ENCODE data around the gene HORMAD1.
"Not testable (repeated sequence)": the region's sequence is repeated elsewhere in the genome, so short reads cannot be mapped to it uniquely, and the experiment has no call there.

HORMAD1 gene, protein sequence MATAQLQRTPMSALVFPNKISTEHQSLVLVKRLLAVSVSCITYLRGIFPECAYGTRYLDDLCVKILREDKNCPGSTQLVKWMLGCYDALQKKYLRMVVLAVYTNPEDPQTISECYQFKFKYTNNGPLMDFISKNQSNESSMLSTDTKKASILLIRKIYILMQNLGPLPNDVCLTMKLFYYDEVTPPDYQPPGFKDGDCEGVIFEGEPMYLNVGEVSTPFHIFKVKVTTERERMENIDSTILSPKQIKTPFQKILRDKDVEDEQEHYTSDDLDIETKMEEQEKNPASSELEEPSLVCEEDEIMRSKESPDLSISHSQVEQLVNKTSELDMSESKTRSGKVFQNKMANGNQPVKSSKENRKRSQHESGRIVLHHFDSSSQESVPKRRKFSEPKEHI

DNA sequence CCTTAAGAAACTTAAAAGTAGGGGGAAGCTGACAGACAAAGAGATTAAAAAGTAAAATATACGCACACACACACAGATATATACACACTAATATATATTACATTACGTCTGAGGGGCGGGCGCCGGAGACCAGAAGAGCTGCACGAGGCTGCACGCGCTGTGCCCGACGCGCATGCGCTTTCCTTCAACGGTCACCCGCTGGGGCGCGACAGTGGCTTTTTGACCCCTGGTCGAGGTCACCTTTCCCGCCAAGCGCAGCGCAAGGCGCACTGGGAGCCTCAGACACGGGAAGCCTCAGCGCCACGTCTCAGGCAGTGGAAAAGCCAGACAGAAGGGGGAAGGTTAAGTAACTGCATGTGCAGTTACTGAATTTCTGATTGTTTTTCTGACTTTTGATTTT lies at the start of gene HORMAD1:
HORMAD1 (minus strand) TSS at position 193 of the 400 bp plus-strand sequence. CDS start 1,390 bp downstream, outside the sequence.
- no peak within 1 kb of the TSS for H3K4me3 Mint-ChIP-seq
- H3K9me3 Mint-ChIP-seq = no peaks in the 10 kb centered on the region
- ATAC-seq (no peak), DNase-seq (ENCODE audit: low spot score in 2 of 2) (no peak)
- H3K36me3 Mint-ChIP-seq = no peaks in the 10 kb centered on the region
- H3K4me1 Mint-ChIP-seq = no peaks in the 10 kb centered on the region
- no peak within 1 kb of the TSS for H3K27ac Mint-ChIP-seq

DNA sequence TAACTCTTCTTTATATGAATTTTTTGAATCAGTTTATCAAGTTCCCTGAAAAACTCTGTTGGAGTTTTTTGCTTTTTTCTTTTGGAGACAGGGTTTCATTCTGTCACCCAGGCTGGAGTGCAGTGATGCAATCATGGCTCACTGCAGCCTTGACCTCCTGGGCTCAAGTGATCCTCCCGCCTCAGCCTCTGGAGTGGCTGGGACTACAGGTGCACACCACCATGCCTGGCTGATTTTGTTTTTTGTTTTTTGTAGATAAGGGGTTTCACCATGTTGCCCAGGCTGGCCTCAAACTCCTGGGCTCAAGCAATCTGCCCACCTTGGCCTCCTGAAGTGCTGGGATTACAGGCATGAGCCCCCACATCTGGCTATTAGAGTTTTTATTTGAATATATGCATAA lies 47.0 kb upstream of the HORMAD1 start:
- H3K4me3 Mint-ChIP-seq; DNase-seq (ENCODE audit: low spot score in 2 of 2); H3K9me3 Mint-ChIP-seq; H3K36me3 Mint-ChIP-seq; ATAC-seq: not testable (repeated sequence)
- peak overlapping the region; percentile 43 for H3K27ac Mint-ChIP-seq
- H3K4me1 Mint-ChIP-seq = peaks cover 47% of the 10 kb centered on the region

DNA sequence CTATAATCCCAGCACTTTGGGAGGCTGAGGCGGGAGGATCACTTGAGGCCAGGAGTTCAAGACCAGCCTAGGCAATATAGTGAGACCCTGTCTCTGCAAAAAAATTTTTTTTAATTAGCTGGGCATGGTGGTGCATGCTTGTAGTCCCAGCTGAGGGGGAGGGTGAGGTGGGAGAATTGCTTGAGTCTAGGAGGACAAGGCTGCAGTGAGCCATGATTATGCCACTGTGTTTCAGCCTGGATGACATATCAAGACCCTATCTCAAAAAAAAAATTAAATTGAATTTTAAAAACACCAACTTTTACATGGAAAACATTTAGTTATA lies 45.2 kb upstream of the HORMAD1 start:
- H3K27ac Mint-ChIP-seq = peak overlapping the region; percentile 95
- H3K4me3 Mint-ChIP-seq = peak overlapping the region; percentile 83
- peaks cover 50% of the 10 kb centered on the region for H3K4me1 Mint-ChIP-seq
- not testable (repeated sequence) for DNase-seq (ENCODE audit: low spot score in 2 of 2); H3K36me3 Mint-ChIP-seq; H3K9me3 Mint-ChIP-seq
- peak; percentile 23 for ATAC-seq

DNA sequence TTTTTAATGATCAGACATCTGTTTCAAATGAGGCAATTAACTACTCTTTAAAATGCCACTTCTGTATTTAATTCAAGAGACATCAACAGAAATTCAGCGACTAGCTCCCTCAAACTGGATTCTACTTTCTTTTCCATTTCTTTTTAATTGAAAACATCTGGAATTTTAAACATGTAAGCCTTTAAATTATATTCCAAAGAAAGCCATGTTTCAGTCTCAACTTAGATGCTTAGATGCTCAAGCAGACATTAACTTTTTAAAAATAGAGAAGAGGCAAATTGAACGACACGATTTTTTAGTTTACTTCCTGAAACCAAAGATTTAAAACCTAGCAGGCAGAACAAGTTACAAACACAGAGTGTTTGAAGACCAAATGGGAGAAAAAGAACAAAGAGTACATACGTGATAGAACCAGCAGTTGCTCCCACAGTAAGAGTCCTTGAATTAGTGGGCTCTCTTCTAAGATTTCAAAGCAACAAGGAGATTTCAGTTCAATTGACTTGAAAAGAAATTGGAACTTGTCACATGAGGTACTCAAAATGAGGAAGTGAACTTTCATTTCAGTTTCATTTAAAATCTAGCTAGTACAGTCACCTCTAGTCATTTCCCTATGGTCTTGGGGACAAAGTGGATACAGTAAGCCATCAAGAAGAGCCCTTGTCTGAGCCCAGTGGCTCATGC lies 44.7 kb upstream of the HORMAD1 start, which contains the start of gene CTSS:
CTSS (minus strand) TSS at position 483 of the 681 bp plus-strand sequence. CDS start 1,015 bp downstream, outside the sequence.
- Mint-ChIP-seq H3K36me3 (peaks cover 11% of the 10 kb centered on the region), H3K4me3 (peak within 1 kb of the TSS; percentile 83), H3K9me3 (no peaks in the 10 kb centered on the region), H3K27ac (peak within 1 kb of the TSS; percentile 95), H3K4me1 (peaks cover 48% of the 10 kb centered on the region)
- DNase-seq (ENCODE audit: low spot score in 2 of 2) (no peak), ATAC-seq (peak; percentile 96)

DNA sequence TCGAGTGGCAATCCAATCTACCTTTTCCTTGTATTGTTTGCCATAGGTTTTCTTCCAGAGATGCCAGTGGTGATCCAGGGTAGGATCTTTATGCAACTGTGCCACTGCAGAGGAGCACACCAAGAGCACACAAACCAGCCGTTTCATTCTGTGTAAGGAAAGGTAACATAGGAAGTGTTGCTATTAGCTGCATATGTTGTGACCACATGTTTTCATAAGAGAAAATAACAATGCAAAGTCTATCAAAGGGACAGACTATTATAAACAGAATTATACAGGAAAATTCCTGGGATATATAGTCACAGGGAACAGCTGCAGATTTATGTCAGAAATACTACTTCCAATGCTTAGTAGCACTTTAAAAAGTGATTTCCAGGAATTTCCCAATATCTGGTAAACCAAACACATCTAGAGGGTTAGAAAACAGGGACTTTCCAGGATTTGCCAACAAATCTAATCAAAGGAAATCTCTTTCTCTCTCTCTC lies 44.0 kb upstream of the HORMAD1 start:
- Mint-ChIP-seq H3K4me3 (peak overlapping the region; percentile 83), H3K9me3 (no peaks in the 10 kb centered on the region), H3K36me3 (peaks cover 19% of the 10 kb centered on the region), H3K27ac (peak overlapping the region; percentile 95), H3K4me1 (peaks cover 53% of the 10 kb centered on the region)
- ATAC-seq (peak; percentile 61), DNase-seq (ENCODE audit: low spot score in 2 of 2) (no peak)

DNA sequence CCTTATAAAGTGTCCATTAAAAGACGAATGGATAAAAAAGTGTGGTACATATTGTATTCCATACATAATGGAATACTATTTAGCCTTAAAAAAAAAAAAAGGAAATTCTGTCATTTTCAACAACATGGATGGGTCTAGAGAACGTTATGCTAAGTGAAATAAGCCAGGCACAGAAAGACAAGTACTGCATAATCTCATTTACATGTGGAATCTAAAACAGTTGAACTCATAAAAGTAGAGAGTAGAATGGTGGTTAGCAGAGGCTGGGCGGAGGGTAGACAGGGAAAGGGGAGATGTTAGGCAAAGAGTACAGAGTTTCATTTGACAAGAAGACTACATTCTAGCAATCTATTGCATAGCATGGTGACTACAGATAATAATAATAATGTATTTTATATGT lies 42.3 kb upstream of the HORMAD1 start:
- Mint-ChIP-seq H3K9me3 (no peaks in the 10 kb centered on the region), H3K4me3 (no peak overlapping the region), H3K27ac (no peak overlapping the region), H3K4me1 (peaks cover 53% of the 10 kb centered on the region), H3K36me3 (peaks cover 35% of the 10 kb centered on the region)
- ATAC-seq (no peak), DNase-seq (ENCODE audit: low spot score in 2 of 2) (no peak)

DNA sequence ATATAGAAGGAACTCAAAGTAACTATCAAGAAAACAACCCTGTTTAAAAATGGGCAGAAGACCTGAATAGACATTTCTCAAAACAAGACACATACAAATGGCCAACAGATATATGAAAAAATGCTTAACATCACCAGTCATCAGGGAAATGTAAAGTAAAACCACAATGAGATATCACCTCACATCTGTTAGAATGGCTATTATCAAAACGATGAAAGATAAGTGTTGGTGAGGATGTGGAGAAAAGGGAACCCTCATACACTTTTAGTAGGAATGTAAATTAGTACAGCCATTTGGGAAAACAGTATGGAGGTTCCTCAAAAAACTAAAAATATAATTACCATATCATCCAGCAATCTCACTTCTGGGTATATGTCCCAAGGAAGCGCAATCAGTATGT lies 41.9 kb upstream of the HORMAD1 start:
- H3K4me3 Mint-ChIP-seq = no peak overlapping the region
- H3K27ac Mint-ChIP-seq = no peak overlapping the region
- H3K9me3 Mint-ChIP-seq = no peaks in the 10 kb centered on the region
- no peak for ATAC-seq
- peaks cover 53% of the 10 kb centered on the region for H3K4me1 Mint-ChIP-seq
- peaks cover 40% of the 10 kb centered on the region for H3K36me3 Mint-ChIP-seq
- no peak for DNase-seq (ENCODE audit: low spot score in 2 of 2)

DNA sequence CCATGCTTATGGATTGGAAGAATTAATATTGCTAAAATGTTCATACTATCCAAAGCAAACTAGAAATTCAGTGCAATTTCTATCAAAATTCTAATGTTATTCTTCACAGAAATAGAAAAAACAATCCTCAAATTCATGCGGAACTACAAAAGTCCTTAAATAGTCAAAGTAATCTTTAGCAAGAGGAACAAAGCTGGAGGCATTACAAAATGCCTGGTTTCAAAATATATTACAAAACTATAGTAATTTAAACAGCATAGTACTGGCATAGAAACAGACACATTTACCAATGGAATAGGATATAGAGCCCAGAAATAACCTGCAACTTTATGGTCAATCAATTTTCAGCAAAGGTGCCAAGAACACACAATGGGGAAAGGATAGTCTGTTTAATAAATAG lies 41.1 kb upstream of the HORMAD1 start:
- Mint-ChIP-seq H3K9me3 (no peaks in the 10 kb centered on the region), H3K36me3 (peaks cover 48% of the 10 kb centered on the region), H3K4me1 (peaks cover 53% of the 10 kb centered on the region), H3K27ac (no peak overlapping the region), H3K4me3 (no peak overlapping the region)
- no peak for DNase-seq (ENCODE audit: low spot score in 2 of 2)
- ATAC-seq = no peak

DNA sequence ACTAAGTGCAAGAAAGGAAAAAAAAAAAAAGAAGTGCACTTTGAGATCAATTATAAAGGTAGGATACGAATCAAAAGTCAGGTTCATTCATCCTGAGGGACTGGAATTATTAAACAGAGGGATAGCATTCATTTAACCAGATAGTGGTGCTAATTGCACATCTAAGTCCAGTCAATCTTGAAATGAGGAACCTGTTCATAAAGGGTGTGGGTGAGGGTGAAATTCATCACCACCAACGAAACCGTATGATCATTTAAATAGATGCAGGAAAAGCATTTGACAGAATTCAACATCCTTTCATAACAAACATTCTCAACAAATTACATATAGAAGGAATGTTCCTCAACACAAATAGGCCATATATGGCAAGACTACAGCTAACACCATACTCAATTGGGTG lies 39.3 kb upstream of the HORMAD1 start:
- ATAC-seq = no peak

DNA sequence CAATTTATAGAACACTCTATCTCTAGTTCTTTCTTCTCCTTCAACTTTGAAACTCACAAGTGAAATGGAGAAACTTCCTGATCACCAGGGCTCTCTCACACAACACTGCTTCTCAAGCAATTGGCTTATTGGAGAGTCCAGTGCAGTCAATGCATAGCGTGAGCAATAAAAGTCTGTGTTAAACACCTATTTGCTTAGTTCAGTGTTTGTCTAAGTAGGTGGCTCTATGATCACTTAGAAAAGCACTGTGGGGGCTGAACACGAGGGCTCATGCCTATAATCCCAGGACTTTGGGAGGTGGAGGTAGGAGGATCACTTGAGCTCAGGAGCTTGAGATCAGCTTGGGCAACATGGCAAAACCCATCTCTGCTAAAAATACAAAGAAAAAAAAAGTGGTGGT lies 32.7 kb upstream of the HORMAD1 start:
- peak overlapping the region; percentile 68 for H3K27ac Mint-ChIP-seq
- no peaks in the 10 kb centered on the region for H3K9me3 Mint-ChIP-seq
- no peaks in the 10 kb centered on the region for H3K4me1 Mint-ChIP-seq
- ATAC-seq (no peak), DNase-seq (ENCODE audit: low spot score in 2 of 2) (no peak)
- H3K4me3 Mint-ChIP-seq = no peak overlapping the region
- H3K36me3 Mint-ChIP-seq = peaks cover 83% of the 10 kb centered on the region

More for the DNA sequence above, 39.3 kb upstream of the HORMAD1 start:
- Mint-ChIP-seq H3K4me1 (peaks cover 45% of the 10 kb centered on the region), H3K4me3 (no peak overlapping the region), H3K9me3 (no peaks in the 10 kb centered on the region), H3K36me3 (peaks cover 65% of the 10 kb centered on the region), H3K27ac (no peak overlapping the region)
- no peak for DNase-seq (ENCODE audit: low spot score in 2 of 2)

DNA sequence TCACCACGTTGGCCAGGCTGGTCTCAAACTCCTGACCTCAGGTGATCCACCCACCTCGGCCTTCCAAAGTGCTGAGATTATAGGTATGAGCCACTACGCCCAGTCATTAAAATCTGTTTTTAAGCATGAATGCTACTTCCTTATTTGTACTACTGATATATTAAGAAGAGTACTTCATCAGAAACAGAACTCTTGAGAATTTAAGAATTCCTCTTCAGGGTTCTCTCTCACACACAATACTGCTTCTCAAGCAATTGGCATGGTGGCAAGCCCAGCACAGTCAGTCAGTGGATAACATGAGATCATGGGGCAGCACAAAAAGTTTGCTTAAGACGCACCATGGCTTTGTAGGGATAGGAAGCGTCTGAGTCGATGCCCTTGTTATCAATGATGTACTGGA lies 30.7 kb upstream of the HORMAD1 start:
- no peak overlapping the region for H3K4me3 Mint-ChIP-seq
- DNase-seq (ENCODE audit: low spot score in 2 of 2) = no peak
- H3K27ac Mint-ChIP-seq = peak overlapping the region; percentile 68
- H3K36me3 Mint-ChIP-seq = peaks cover 63% of the 10 kb centered on the region
- H3K9me3 Mint-ChIP-seq = no peaks in the 10 kb centered on the region
- no peak for ATAC-seq
- no peaks in the 10 kb centered on the region for H3K4me1 Mint-ChIP-seq

DNA sequence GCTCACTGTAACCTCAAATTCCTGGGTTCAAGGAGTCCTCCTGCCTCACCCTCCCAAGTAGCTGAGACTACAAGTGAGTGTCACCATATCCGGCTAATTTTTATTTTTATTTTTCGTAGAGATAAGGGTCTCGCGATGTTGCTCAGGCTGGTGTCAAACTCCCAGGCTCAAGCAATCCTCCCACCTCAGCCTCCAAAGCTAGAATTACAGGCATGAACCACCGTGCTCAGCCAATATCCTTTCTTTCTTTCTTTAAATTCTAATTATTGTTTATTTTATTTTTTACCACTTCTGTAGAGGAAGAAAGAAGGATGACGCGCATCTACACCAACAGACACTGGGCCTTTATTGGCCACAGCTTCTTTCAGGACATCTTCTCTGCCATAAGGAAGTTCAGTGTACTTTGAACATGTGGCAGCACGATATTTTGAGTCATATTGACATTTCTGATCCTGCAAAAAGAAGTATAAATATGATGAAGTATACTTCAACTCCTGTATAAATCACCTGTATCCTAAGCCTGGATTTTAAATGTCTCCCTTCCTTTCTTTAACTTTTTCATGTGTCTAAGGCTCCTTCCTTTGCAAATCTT lies 29.1 kb upstream of the HORMAD1 start:
- Mint-ChIP-seq H3K4me3 (no peak overlapping the region), H3K36me3 (peaks cover 47% of the 10 kb centered on the region), H3K27ac (no peak overlapping the region)

DNA sequence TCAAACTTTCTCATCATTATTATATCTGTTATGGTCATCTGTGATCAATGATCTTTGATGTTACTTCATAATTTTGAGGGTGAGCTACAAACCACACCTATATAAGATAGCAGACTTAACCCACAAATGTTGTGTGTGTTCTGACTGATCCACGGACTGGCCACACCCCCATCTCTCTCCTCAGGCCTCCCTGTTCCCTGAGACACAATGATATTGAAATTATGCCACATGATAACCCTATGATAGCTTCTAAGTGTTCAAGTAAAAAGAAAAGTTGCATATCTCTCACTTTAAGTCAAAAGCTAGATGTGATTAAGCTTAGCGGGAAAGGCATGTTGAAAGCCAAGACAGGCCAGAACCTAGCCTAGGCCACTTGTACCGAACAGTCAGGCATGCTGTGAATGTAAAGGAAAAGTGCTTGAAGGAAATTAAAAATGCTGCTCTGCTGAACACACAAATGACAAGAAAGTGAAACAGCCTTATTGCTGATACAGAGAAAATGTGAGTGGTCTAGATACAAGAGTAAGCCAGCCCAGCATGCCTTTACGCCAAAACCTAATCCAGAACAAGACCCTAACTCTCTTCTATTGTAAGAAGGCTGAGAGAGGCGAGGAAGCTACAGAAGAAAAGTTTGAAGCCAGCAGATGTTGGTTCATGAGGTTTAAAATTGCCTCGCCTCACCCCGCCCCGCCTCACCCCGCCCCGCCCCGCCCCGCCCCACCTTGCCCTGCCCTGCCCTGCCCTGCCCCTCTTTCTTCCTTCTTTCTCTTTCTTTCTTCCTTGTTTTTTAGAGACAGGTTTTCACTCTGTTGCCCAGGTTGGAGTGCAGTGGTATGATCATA lies 28.4 kb upstream of the HORMAD1 start:
- no peak for DNase-seq (ENCODE audit: low spot score in 2 of 2)
- no peaks in the 10 kb centered on the region for H3K4me1 Mint-ChIP-seq
- H3K9me3 Mint-ChIP-seq = no peaks in the 10 kb centered on the region
- no peak overlapping the region for H3K4me3 Mint-ChIP-seq
- no peak overlapping the region for H3K27ac Mint-ChIP-seq
- H3K36me3 Mint-ChIP-seq = peaks cover 39% of the 10 kb centered on the region
- peak; percentile 36 for ATAC-seq

More for the DNA sequence above, 29.1 kb upstream of the HORMAD1 start:
- no peak for DNase-seq (ENCODE audit: low spot score in 2 of 2)
- Mint-ChIP-seq H3K9me3 (no peaks in the 10 kb centered on the region), H3K4me1 (no peaks in the 10 kb centered on the region)
- ATAC-seq = no peak

DNA sequence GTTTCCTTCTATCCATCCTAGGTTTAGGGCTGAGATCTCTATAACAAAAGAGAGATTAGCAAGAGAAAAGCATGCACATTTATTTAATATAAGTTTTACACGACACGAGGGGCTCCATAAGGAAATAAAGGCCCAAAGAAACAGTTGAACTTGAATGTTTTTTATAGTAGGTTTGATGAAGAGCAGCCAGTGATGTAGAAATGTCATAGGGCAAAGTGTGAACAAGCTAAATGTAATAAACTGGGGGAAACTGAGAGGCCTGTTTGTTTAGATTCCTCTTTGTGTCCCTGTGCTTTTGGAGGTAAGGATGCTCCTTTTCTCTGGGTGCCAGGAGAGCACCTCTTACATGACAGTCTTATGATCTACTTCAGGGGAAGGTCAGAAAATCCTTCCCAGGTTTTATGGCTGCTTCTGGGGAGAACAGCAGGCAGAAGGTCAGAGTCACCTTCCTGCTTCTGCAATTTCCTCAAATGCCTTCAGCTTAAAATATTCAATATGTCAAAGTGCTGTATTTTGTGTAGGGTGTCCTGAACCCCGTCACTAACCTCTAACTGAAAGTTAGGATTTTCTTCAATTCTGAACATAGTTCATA lies 9.5 kb upstream of the HORMAD1 start:
- H3K27ac Mint-ChIP-seq = peak overlapping the region; percentile 7
- H3K4me3 Mint-ChIP-seq = no peak overlapping the region
- no peak for DNase-seq (ENCODE audit: low spot score in 2 of 2)
- no peaks in the 10 kb centered on the region for H3K9me3 Mint-ChIP-seq
- peaks cover 31% of the 10 kb centered on the region for H3K36me3 Mint-ChIP-seq
- no peaks in the 10 kb centered on the region for H3K4me1 Mint-ChIP-seq
- no peak for ATAC-seq
